ENCODE measurements around the gene RBM38. TPM values are rescaled to one million over a fixed set of nuclear protein-coding genes. Genes with fewer than 3 reads are reported as not detected.
"Not testable (repeated sequence)": the region's sequence is repeated elsewhere in the genome, so short reads cannot be mapped to it uniquely, and the experiment has no call there.

The RBM38 gene
- total RNA-seq, 1 experiment from 2014 or later, result 56.5 TPM

GRCh38 chr20:57417830-57418780 is 26.9 kb downstream of the RBM38 start:
- H4K20me1 ChIP-seq (ENCODE audit: low read length), result no peaks in the 10 kb centered on the region
- no peaks in the 10 kb centered on the region for H3K9me3 ChIP-seq (ENCODE audit: low read length)
- DNase-seq (no peak), ATAC-seq (no peak; the same call in 1 of the 2 replicates)
- no peak for TF ChIP-seq EZH2 (IDR thresholded peaks at IDR 0.05; ENCODE audit: low read length, unreplicated experiment)
- TF ChIP-seq CTCF (conservative IDR thresholded peaks at IDR 0.05; ENCODE audit: low read depth, low read length), result no peak
- TF ChIP-seq EZH2phosphoT487 (IDR thresholded peaks at IDR 0.05; ENCODE audit: borderline replicate concordance, low read length), result no peak
- no peaks in the 10 kb centered on the region for H3K27me3 ChIP-seq (ENCODE audit: low read length)
- no peak overlapping the region for H3K9ac ChIP-seq (ENCODE audit: low read length)
- H3K79me2 ChIP-seq (ENCODE audit: low read length), result no peaks in the 10 kb centered on the region
- H3K27ac ChIP-seq (ENCODE audit: low read length), result no peak overlapping the region
- H3K9me2 ChIP-seq (replicated peaks; ENCODE audit: low read length), result no peaks in the 10 kb centered on the region
- ChIA-PET POLR2A (ENCODE audit: unreplicated experiment) (no interaction called here), CTCF (interaction anchor here (0.6 kb wide), 1 partner anchor 153 kb away, joined by 3 read pairs; no protein-coding TSS in a partner anchor)
- no TSS peak for BruUV-seq (replicated peaks)
- H3K4me1 ChIP-seq (ENCODE audit: insufficient read depth, low read length), result peaks cover 6% of the 10 kb centered on the region; the same call in 1 of the 2 replicates
- H2AFZ ChIP-seq (ENCODE audit: low read length), result no peak overlapping the region
- H3K36me3 ChIP-seq (ENCODE audit: low read depth, low read length), result no peaks in the 10 kb centered on the region
- H3K4me3 ChIP-seq (ENCODE audit: low read length), result no peak overlapping the region
- intact Hi-C loops (cut with micrococcal nuclease), result no loop called here
- H3F3A ChIP-seq (ENCODE audit: low read length, unreplicated experiment), result no peaks in the 10 kb centered on the region
- no peak overlapping the region for H3K4me2 ChIP-seq (ENCODE audit: low read length)

GRCh38 chr20:57419479-57419878 is 28.3 kb downstream of the RBM38 start:
- intact Hi-C loops (cut with micrococcal nuclease); H3K4me1 ChIP-seq (ENCODE audit: insufficient read depth, low read length); CTCF ChIA-PET; POLR2A ChIA-PET (ENCODE audit: unreplicated experiment); H3K36me3 ChIP-seq (ENCODE audit: low read depth, low read length); H3K4me2 ChIP-seq (ENCODE audit: low read length); H3K9me3 ChIP-seq (ENCODE audit: low read length); H3K27ac ChIP-seq (ENCODE audit: low read length); BruUV-seq (replicated peaks); H3K27me3 ChIP-seq (ENCODE audit: low read length); H3K9me2 ChIP-seq (replicated peaks; ENCODE audit: low read length); DNase-seq; H3K4me3 ChIP-seq (ENCODE audit: low read length); H3K9ac ChIP-seq (ENCODE audit: low read length); ATAC-seq; H3K79me2 ChIP-seq (ENCODE audit: low read length); H4K20me1 ChIP-seq (ENCODE audit: low read length); H2AFZ ChIP-seq (ENCODE audit: low read length); H3F3A ChIP-seq (ENCODE audit: low read length, unreplicated experiment): not testable (repeated sequence)

- Histone ChIP-seq H3K27me3 (ENCODE audit: low read length) (no peaks in the 10 kb centered on the region), H4K20me1 (ENCODE audit: low read length) (no peaks in the 10 kb centered on the region), H3K4me2 (ENCODE audit: low read length) (no peak overlapping the region), H3F3A (ENCODE audit: low read length, unreplicated experiment) (no peaks in the 10 kb centered on the region), H3K9me2 (replicated peaks; ENCODE audit: low read length) (no peaks in the 10 kb centered on the region), H3K4me1 (ENCODE audit: insufficient read depth, low read length) (no peaks in the 10 kb centered on the region), H2AFZ (ENCODE audit: low read length) (no peak overlapping the region), H3K9me3 (ENCODE audit: low read length) (no peaks in the 10 kb centered on the region), H3K79me2 (ENCODE audit: low read length) (no peaks in the 10 kb centered on the region), H3K27ac (ENCODE audit: low read length) (no peak overlapping the region), H3K9ac (ENCODE audit: low read length) (no peak overlapping the region), H3K4me3 (ENCODE audit: low read length) (no peak overlapping the region), H3K36me3 (ENCODE audit: low read depth, low read length) (no peaks in the 10 kb centered on the region)
- POLR2A ChIA-PET (ENCODE audit: unreplicated experiment), result no interaction called here
- intact Hi-C loops (cut with micrococcal nuclease), result no loop called here
- CTCF ChIA-PET, result no interaction called here
- BruUV-seq (replicated peaks), result no TSS peak
- DNase-seq, result no peak
- no peak for TF ChIP-seq EZH2phosphoT487 (IDR thresholded peaks at IDR 0.05; ENCODE audit: borderline replicate concordance, low read length)
- ATAC-seq, result no peak
Measured at GRCh38 chr20:57420571-57421252, 29.5 kb downstream of the RBM38 start.

All from PC-3 (cell line).